Keratinocyte (primary cell): ENCODE data around the gene IER2. TPM values are rescaled to one million over a fixed set of nuclear protein-coding genes. Genes with fewer than 3 reads are reported as not detected.

Experiments used
- DNase-seq: peaks from one replicate; pipeline ENCODE4 v3.0.0-alpha.2; 2011; ENCODE audit warnings: low read depth, missing footprints, low spot score
- FAIRE-seq: peaks from 2 replicates; lab custom pipeline; 2011; peaks lifted over from hg19 to GRCh38; lab: Jason Lieb, UNC
- H2AFZ ChIP-seq: 2 replicates; pipeline ENCODE4 v1.6.0; 2012; ENCODE audit warnings: low read length, control low read depth, inconsistent platforms; ENCODE audit not compliant: control insufficient read depth
- H3K27ac ChIP-seq: 2 replicates; pipeline ENCODE4 v1.5.1; 2011; ENCODE audit warnings: low read length; ENCODE audit not compliant: control insufficient read depth, insufficient read depth
- H3K27me3 ChIP-seq: 3 replicates; pipeline ENCODE4 v1.6.0; 2011; ENCODE audit warnings: low read length; ENCODE audit not compliant: control insufficient read depth, insufficient read depth; ENCODE audit errors: extremely low read depth
- H3K36me3 ChIP-seq, 2 experiments: 2 replicates in 1 of 2; 3 replicates in 1 of 2; pipeline ENCODE4 v1.5.1; 2011; ENCODE audit warnings: low read length in 2 of 2, mild to moderate bottlenecking in 1 of 2; ENCODE audit not compliant: control insufficient read depth in 2 of 2, insufficient read depth in 2 of 2; ENCODE audit errors: extremely low read depth in 1 of 2
- H3K4me1 ChIP-seq: 3 replicates; pipeline ENCODE4 v1.5.1; 2011; ENCODE audit warnings: low read length; ENCODE audit not compliant: control insufficient read depth, insufficient read depth; ENCODE audit errors: extremely low read depth
- H3K4me2 ChIP-seq: 3 replicates; pipeline ENCODE4 v1.6.0; 2011; ENCODE audit warnings: low read depth, low read length; ENCODE audit not compliant: control insufficient read depth, insufficient read depth; ENCODE audit errors: extremely low read depth
- H3K4me3 ChIP-seq, 3 experiments: fragments of 200-600 bp in 1 of 3; sonication (generic) in 1 of 3; 2 replicates in 2 of 3; 3 replicates in 1 of 3; pipeline ENCODE4 v1.5.1; 2011 to 2016; ENCODE audit warnings: low read length in 3 of 3, mild to moderate bottlenecking in 3 of 3, control low read depth in 2 of 3, inconsistent platforms in 1 of 3, low read depth in 1 of 3, mixed read lengths in 1 of 3, mixed run types in 1 of 3, moderate library complexity in 1 of 3; ENCODE audit not compliant: control insufficient read depth in 2 of 3, insufficient read depth in 2 of 3; ENCODE audit errors: extremely low read depth in 1 of 3
- H3K79me2 ChIP-seq: 2 replicates; pipeline ENCODE4 v1.6.0; 2012; ENCODE audit warnings: low read length; ENCODE audit not compliant: control insufficient read depth, insufficient read depth
- H3K9ac ChIP-seq: 3 replicates; pipeline ENCODE4 v1.6.0; 2011; ENCODE audit warnings: low read length; ENCODE audit not compliant: control insufficient read depth, insufficient read depth; ENCODE audit errors: extremely low read depth
- H3K9me1 ChIP-seq: 3 replicates; pipeline ENCODE4 v1.6.0; 2011; ENCODE audit warnings: low read length; ENCODE audit not compliant: control insufficient read depth, insufficient read depth; ENCODE audit errors: extremely low read depth
- H3K9me3 ChIP-seq: 2 replicates; pipeline ENCODE4 v1.5.1; 2012; ENCODE audit warnings: low read depth, low read length; ENCODE audit not compliant: control insufficient read depth
- H4K20me1 ChIP-seq: 3 replicates; pipeline ENCODE4 v1.6.0; 2011; ENCODE audit warnings: low read length; ENCODE audit not compliant: control insufficient read depth, insufficient read depth; ENCODE audit errors: extremely low read depth
- EZH2 ChIP-seq: IDR thresholded peaks from one replicate; pipeline ENCODE4 v1.6.1; 2012; ENCODE audit warnings: inconsistent platforms, mild to moderate bottlenecking, low read length, moderate library complexity
- dilution Hi-C: fragments of 300-500 bp; cut with MboI; formaldehyde crosslinking; loops from one replicate; pipeline ENCODE4 v1.7.0; 2020; ENCODE audit warnings: low sequenced_read_pairs; ENCODE audit not compliant: extremely low pct_ligation_motif_present
- polyA plus RNA-seq, 5 experiments: library from polyadenylated mRNA; depleted of rRNA in 3 of 5; stranded (reverse) in 3 of 5; stranded (forward) in 1 of 5; unstranded in 1 of 5; fragments of >200 nt; gene quantifications; 1 replicate in 1 of 5; 2 replicates in 3 of 5; 3 replicates in 1 of 5; pipeline versions ENCODE4 v1.2.1 to v1.2.3, GENCODE V29; 2011 to 2012; ENCODE audit warnings: missing spikeins in 2 of 5, low read depth in 1 of 5, low replicate concordance in 1 of 5
- TF ChIP-seq, protein P1 (sequence below), 3 experiments: IDR thresholded peaks in 1 of 3; conservative IDR thresholded peaks in 1 of 3; optimal IDR thresholded peaks in 1 of 3; 2 replicates in 2 of 3; 3 replicates in 1 of 3; pipeline versions ENCODE3 to v1.5.1; 2011; ENCODE audit warnings: low read length in 3 of 3, mild to moderate bottlenecking in 3 of 3, moderate library complexity in 2 of 3, control low read depth in 1 of 3, inconsistent platforms in 1 of 3; ENCODE audit not compliant: insufficient read depth in 2 of 3; ENCODE audit errors: extremely low read depth in 1 of 3

IER2 gene
- polyA plus RNA-seq, 1 donor (not counting 4 experiments of a cell fraction or from before 2014, with no cell fraction given) = 14.4 TPM

DNA sequence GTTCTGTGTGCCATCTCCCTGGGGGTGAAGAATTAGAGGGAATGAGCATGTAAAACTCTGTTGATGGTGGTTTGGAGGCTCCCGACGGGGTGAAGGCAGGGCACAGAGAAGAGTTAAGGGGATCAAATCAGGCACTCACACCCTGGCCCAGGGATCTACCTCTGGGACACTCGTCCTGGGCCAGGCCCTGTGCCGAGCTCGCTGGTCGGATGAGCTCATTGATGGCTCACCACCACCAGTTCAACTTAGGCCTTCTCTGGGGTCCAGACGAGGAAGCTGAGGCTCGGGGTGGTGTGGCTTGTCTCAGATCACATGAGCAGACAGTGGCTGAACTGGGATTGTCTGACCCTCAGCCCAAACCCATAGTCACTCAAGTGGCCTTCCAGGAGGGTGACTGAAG lies 30.6 kb upstream of the IER2 start:
- peak overlapping the region; percentile 78 for H3K9ac ChIP-seq
- H3K36me3 ChIP-seq = peaks cover 19 to 31% of the 10 kb centered on the region in 2 experiments
- dilution Hi-C loops = no loop called here
- TF ChIP-seq, protein P1, sequence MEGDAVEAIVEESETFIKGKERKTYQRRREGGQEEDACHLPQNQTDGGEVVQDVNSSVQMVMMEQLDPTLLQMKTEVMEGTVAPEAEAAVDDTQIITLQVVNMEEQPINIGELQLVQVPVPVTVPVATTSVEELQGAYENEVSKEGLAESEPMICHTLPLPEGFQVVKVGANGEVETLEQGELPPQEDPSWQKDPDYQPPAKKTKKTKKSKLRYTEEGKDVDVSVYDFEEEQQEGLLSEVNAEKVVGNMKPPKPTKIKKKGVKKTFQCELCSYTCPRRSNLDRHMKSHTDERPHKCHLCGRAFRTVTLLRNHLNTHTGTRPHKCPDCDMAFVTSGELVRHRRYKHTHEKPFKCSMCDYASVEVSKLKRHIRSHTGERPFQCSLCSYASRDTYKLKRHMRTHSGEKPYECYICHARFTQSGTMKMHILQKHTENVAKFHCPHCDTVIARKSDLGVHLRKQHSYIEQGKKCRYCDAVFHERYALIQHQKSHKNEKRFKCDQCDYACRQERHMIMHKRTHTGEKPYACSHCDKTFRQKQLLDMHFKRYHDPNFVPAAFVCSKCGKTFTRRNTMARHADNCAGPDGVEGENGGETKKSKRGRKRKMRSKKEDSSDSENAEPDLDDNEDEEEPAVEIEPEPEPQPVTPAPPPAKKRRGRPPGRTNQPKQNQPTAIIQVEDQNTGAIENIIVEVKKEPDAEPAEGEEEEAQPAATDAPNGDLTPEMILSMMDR (optimal IDR thresholded peaks at IDR 0.05 in 1 of 3, IDR thresholded peaks at IDR 0.05 in 1 of 3, conservative IDR thresholded peaks at IDR 0.05 in 1 of 3; ENCODE audit: extremely low read depth in 1 of 3, insufficient read depth in 2 of 3, low read length in 3 of 3) = no peak
- no peak for TF ChIP-seq EZH2
- H3K4me3 ChIP-seq = peak overlapping the region in 2 of 3 experiments; percentile 63 to 91
- no peaks in the 10 kb centered on the region for H3K9me1 ChIP-seq
- FAIRE-seq = no peak
- no peaks in the 10 kb centered on the region for H3K9me3 ChIP-seq
- peak overlapping the region; percentile 43 for H3K27ac ChIP-seq
- H3K79me2 ChIP-seq = peaks cover 77% of the 10 kb centered on the region
- no peaks in the 10 kb centered on the region for H3K27me3 ChIP-seq
- no peak for DNase-seq
- H2AFZ ChIP-seq = no peak overlapping the region
- H3K4me2 ChIP-seq = peak overlapping the region; percentile 90
- H4K20me1 ChIP-seq = peaks cover 22% of the 10 kb centered on the region
- peaks cover 32% of the 10 kb centered on the region for H3K4me1 ChIP-seq

DNA sequence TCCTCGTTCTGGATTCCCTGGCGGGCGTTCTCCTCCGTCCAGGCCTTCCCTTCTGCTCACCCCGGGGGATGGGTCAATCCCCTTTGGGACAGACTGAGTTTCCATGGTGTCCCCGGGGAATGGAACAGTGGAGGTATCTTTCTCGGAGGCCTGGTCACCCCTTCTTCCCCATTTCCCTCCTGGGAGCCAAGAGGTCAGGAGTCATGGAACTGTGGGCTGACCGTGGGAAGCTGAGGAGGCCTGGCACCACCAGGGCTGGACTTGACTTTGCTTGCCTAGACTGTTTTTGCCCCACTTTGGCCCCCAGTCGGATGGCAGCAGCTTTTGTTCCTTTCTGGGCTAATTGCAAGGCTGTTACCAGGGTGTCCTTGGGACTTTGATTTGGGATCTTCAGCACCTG lies 30.2 kb upstream of the IER2 start:
- FAIRE-seq (no peak), DNase-seq (no peak)
- dilution Hi-C loops = no loop called here
- no peak overlapping the region for H2AFZ ChIP-seq
- TF ChIP-seq, protein P1 (optimal IDR thresholded peaks at IDR 0.05 in 1 of 3, IDR thresholded peaks at IDR 0.05 in 1 of 3, conservative IDR thresholded peaks at IDR 0.05 in 1 of 3; ENCODE audit: extremely low read depth in 1 of 3, insufficient read depth in 2 of 3, low read length in 3 of 3) = no peak
- TF ChIP-seq EZH2 = no peak
- H3K4me3 ChIP-seq = no peak overlapping the region
- H3K9me3 ChIP-seq = no peaks in the 10 kb centered on the region
- no peaks in the 10 kb centered on the region for H3K27me3 ChIP-seq
- no peak overlapping the region for H3K27ac ChIP-seq
- H3K4me1 ChIP-seq = peaks cover 29% of the 10 kb centered on the region
- peaks cover 17 to 27% of the 10 kb centered on the region in 2 experiments for H3K36me3 ChIP-seq
- H3K4me2 ChIP-seq = no peak overlapping the region
- H3K79me2 ChIP-seq = peaks cover 77% of the 10 kb centered on the region
- H3K9ac ChIP-seq = no peak overlapping the region
- H3K9me1 ChIP-seq = no peaks in the 10 kb centered on the region
- peaks cover 22% of the 10 kb centered on the region for H4K20me1 ChIP-seq
